GM10248 (cell line): ENCODE data around the gene KCTD7.
"Not testable (repeated sequence)": the region's sequence is repeated elsewhere in the genome, so short reads cannot be mapped to it uniquely, and the experiment has no call there.

Experiments used
- CTCF ChIA-PET: fragments of 300-600 bp; sonication (Branson Sonifier 250); formaldehyde crosslinking; extraction: SDS; loops from one replicate; lab custom pipeline; 2021; ENCODE audit warnings: antibody characterized with exemption; lab: Yijun Ruan, JAX
- POLR2A ChIA-PET: fragments of 350-650 bp; sonication (Branson Sonifier 250); formaldehyde crosslinking; extraction: SDS; loops from one replicate; lab custom pipeline; 2020; ENCODE audit warnings: antibody characterized with exemption; lab: Yijun Ruan, JAX
- DNase-seq: peaks from one replicate; pipeline ENCODE4 v3.0.0; 2012; ENCODE audit errors: extremely low spot score
- CTCF ChIP-seq: IDR thresholded peaks from 2 replicates; pipeline ENCODE4 v1.5.1; 2012; ENCODE audit warnings: mild to moderate bottlenecking, low read depth; ENCODE audit errors: extremely low read depth, missing control alignments, control extremely low read depth

The KCTD7 gene

DNA sequence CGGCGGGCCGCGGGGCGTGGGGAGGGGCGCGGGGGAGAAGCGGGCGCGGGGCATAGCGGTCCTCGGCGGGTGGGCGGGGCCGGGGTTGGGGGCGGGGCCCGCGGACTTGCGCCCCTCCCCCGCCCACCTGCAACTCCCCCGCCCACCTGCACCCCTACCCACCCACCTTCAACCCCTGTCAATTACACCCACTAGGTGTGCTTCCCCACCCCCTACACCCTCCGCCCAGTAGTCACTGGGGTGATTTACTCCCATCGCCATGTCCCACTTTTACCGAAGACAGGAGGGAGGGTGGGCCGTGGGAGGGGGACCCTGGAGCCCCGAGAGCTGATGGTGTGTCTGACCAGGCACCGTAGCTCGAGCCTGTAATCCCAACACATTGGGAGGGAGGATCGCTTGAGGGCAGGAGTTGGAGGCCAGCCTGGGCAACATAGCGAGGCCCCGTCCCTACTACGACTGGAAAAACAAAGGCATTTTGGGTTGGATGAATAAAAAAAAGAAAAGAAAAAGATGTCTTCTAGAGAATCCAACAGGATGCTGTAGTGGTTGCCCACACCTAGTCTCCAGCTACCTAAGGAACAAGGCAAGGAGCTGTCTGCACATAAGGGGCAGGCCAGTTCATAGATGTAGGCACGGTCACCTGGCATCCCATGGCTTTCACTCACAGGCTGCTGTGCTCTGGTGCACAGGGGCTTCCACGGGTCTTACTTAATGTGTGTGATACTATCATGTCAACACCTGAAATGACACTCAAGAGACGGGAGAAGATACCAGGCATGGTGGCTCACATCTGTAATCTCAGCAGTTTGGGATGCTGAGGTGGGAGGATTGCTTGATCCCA, 761 bp downstream of the KCTD7 start:
- no peak for TF ChIP-seq CTCF
- POLR2A ChIA-PET, result interaction anchor here (0.5 to 2.5 kb wide), 10 partner anchors 13 to 1947 kb away, joined by 3 to 13 read pairs (median 4); no protein-coding TSS in a partner anchor
- CTCF ChIA-PET, result interaction anchor here (1.0 kb wide), 1 partner anchor 34 kb away, joined by 3 read pairs; no protein-coding TSS in a partner anchor
- DNase-seq, result no peak

- POLR2A ChIA-PET, result no interaction called here
- DNase-seq, result no peak
- CTCF ChIA-PET, result interaction anchor here (1.4 to 4.9 kb wide), 2 partner anchors 14 to 23 kb away, joined by 3 to 20 read pairs; no protein-coding TSS in a partner anchor
- no peak for TF ChIP-seq CTCF
These were observed 1.9 kb downstream of the KCTD7 start for GRCh38 chr7:66630531-66630930.

DNA sequence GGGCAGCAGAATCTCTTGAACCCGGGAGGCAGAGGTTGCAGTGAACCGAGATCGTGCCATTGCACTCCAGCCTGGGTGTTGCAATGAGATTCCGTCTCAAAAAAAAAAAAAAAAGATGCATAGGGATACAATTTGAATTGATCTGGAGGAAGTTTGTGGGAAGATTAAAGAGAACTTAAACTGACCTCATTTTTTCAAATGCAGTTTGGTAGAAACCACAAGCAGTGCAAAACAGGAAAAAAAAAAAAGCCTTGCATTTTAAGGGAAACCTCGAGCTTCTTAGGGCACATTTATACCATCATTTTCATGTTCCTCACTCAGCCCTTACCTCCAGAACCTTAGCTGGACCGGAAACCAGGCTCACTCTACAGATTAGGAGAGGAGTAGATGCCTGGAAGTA, 2.8 kb downstream of the KCTD7 start:
- TF ChIP-seq CTCF, result no peak
- no peak for DNase-seq
- ChIA-PET POLR2A (no interaction called here), CTCF (interaction anchor here (1.4 to 4.9 kb wide), 2 partner anchors 13 to 22 kb away, joined by 3 to 20 read pairs; no protein-coding TSS in a partner anchor)

- POLR2A ChIA-PET, result interaction anchor here (0.6 kb wide), 2 partner anchors 44 to 84 kb away, joined by 5 to 6 read pairs; no protein-coding TSS in a partner anchor
These were observed 6.1 kb downstream of the KCTD7 start for GRCh38 chr7:66634816-66635215.

DNA sequence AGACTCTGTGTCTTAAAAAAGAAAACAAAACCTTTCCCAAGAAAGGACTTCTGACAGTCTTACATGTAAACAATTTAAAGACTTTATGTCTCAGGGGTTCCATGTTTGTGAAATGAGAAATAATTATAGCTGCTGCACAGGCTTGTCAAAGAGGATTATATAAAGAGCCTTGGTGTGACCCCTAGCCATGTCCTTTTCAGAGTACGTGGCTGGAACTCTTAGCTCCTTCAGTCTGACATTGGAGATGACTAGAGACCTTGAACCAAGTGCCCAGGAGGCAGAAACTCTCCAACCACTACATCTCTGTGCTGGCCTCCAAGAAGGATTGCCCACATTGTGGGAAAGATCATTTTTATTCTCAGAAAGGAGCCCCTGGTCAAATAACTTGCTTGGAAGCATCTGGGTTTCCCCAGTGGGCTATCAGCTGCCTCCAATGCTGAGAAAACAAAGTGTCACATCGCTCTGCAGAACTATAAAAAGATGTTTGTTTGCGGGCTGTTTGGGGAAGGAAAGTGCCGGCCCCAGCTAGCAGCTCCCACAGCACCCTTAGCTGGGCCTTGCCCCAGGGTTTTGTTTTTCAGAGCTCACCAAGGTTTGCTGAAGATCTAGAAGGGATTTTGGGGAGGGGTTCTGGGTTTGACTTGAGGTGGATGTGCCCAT, 6.8 kb downstream of the KCTD7 start:
- CTCF ChIA-PET, result interaction anchor here (1.4 to 4.9 kb wide), 2 partner anchors 9 to 46 kb away, joined by 4 to 20 read pairs; no protein-coding TSS in a partner anchor
- DNase-seq, POLR2A ChIA-PET: not testable (repeated sequence)

More at GRCh38 chr7:66634816-66635215, 6.1 kb downstream of the KCTD7 start:
- DNase-seq, result no peak
- TF ChIP-seq CTCF, result no peak
- CTCF ChIA-PET, result interaction anchor here (1.4 to 4.9 kb wide), 2 partner anchors 9 to 45 kb away, joined by 4 to 20 read pairs; no protein-coding TSS in a partner anchor

- not testable (repeated sequence) for DNase-seq
These were observed 7.4 kb downstream of the KCTD7 start for GRCh38 chr7:66635982-66636546.

More at GRCh38 chr7:66635982-66636546, 7.4 kb downstream of the KCTD7 start:
- CTCF ChIA-PET, POLR2A ChIA-PET: not testable (repeated sequence)
